UCSD-AML1 (cell line): ENCODE results near the gene ZNF844.
"Not testable (repeated sequence)": the region's sequence is repeated elsewhere in the genome, so short reads cannot be mapped to it uniquely, and the experiment has no call there.

Experiments
- DNase-seq: peaks from one replicate; lab custom pipeline; 2025; ENCODE audit not compliant: unreplicated experiment; lab: John Stamatoyannopoulos, UW

ZNF844 gene

GRCh38 chr19:12092065-12092867 is 27.7 kb downstream of the ZNF844 start:
- peak; percentile 90 for DNase-seq

DNA sequence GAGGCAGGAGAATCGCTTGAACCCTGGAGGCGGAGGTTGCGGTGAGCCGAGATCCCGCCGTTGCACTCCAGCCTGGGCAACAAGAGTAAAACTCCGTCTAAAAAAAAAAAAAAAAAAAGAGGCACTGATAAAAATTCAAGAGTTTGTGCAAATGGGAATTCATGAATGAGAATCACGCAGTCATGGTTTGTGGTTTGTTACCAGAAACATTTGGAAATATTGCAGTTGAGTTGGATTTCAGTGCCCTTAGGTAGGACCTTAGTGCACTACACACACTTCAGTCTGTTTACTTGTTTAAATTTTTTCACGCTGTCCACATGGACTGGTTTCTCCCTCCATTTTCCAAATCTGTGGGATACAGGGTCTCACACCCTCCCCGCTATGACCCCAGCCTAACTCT is 28.4 kb downstream of the ZNF844 start:
- DNase-seq = no peak

GRCh38 chr19:12093777-12094176 is 29.2 kb downstream of the ZNF844 start:
- DNase-seq = no peak

DNA sequence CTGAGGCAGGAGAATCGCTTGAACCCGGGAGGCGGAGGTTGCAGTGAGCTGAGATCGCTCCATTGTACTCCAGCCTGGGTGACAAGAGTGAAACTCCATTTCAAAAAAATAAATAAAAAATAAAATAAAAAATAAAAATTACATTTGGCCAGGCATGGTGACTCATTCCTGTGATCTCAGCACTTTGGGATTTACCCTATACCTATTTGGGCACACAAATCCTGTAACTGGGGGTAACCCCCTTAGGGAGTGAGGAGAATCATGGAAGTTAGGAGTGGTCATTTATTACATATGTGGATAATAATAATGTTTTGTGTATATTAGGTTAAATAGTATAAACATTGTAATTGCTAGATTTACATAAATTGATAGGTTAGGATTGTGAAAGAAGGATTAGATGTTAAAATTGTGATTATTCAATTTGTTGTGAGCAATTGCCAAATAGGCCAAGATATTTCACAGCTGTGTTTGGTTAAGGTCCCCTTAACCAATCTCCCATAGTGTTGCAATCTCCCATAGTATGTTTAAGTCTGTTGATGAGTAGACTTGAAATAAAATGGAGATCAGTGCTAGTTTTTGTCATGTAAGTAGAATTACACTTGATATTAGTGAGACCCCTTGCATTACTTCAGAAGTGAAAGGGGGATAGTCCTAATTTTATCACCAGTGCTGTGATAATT is 30.7 kb downstream of the ZNF844 start:
- no peak for DNase-seq

- no peak for DNase-seq
These were observed 33.5 kb downstream of the ZNF844 start for GRCh38 chr19:12098040-12098439.

GRCh38 chr19:12103909-12104308 is 39.4 kb downstream of the ZNF844 start:
- not testable (repeated sequence) for DNase-seq

GRCh38 chr19:12111176-12111575 is 46.6 kb downstream of the ZNF844 start:
- no peak for DNase-seq

- DNase-seq = no peak
These were observed 47.6 kb downstream of the ZNF844 start for GRCh38 chr19:12111943-12112637.

DNA sequence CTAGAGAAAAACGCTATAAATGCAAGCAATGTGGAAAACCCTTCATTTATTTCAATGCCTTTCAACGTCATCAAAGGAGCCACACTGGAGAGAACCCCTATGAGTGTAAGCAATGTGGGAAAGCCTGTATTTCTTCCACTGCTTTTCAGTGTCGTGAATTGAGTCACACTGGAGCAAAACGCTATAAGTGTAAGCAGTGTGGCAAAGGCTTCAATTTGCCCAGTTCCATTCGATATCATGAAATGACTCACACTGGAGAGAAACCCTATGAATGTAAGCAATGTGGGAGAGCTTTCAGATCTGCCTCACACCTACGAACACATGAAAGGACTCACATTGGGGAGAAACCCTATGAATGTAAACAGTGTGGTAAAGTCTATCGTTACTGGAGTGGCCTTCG is 48.2 kb downstream of the ZNF844 start:
- no peak for DNase-seq

DNA sequence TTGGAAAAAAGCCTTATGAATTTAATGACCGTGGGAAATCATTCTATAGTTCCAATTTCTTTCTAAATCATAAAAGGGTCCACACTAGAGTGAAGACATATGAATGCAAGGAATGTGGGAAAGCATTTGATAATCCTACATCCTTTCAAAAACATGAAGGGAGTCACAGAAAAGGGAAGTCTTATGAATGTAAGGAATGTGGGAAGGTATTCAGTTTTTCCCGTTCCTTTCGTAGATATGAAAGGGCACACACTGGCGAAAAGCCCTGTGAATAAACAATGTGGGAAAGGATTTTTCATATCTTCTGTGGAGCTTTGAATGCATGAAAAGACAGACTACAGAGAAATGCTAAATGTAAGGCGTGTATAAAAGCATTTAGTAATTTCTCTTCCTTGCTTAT is 48.6 kb downstream of the ZNF844 start:
- DNase-seq = no peak

DNA sequence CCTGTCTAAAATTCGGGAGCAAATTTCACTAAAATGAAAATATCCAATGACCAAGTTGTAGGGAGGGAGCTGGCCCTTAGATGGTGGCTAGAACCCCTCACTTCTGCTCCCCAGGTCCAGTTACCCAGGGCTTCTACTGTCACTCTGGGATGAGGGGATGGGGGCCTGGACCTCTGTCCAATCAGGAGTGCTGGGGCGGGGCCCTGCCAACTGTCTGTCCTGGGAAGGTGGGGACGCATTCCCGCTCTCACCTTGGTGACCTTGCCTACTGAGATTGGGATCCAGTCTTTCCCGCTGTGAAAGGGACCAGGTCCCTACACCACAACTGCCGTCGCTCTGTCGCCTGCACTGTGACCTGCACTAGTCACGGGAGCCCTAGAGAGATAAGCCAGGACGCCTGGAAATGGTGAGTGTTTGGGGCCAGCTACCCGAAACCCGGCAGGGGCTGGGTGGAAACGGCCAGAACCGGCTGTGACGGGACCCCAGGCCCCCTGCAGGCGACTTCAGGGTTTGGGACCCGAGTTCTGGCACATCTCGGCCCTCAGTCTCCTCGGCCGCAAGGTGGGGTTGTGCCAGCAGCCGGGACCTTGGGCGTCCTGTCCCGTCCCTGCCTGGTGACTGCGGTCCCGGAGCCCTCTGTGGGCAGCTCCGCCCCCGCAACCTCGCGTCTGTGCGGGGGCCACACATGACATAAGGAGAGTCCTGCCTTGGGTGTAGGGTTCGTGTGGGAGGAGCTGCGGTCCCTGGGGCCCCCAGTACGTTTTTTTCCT is 52.9 kb downstream of the ZNF844 start:
- DNase-seq = no peak

- DNase-seq = no peak
These were observed 62.2 kb downstream of the ZNF844 start for GRCh38 chr19:12126707-12127106.
